HEK293 (cell line): ENCODE measurements around the gene EXOSC2.

Source experiments
- CTCF ChIA-PET: fragments of 350-600 bp; formaldehyde crosslinking; extraction: SDS; loops from one replicate; lab custom pipeline; 2021; ENCODE audit warnings: antibody characterized with exemption; lab: Yijun Ruan, JAX
- POLR2A ChIA-PET: fragments of 300-600 bp; formaldehyde crosslinking; extraction: SDS; loops from one replicate; lab custom pipeline; 2020; ENCODE audit warnings: antibody characterized with exemption, inconsistent platforms; lab: Yijun Ruan, JAX
- H3K27ac ChIP-seq: fragments of 200-500 bp; sonication (Bioruptor generic); 2 replicates; pipeline ENCODE4 v1.5.1; 2014; ENCODE audit warnings: low read depth, low read length, control low read depth, inconsistent platforms; ENCODE audit errors: extremely low read depth
- H3K36me3 ChIP-seq, 2 experiments: fragments of 200-500 bp in 1 of 2; sonication (Bioruptor generic) in 1 of 2; 1 replicate in 1 of 2; 2 replicates in 1 of 2; pipeline ENCODE4 v1.5.1; 2014 to 2017; ENCODE audit warnings: inconsistent platforms in 2 of 2, low read length in 2 of 2; ENCODE audit not compliant: control insufficient read depth in 2 of 2, insufficient read depth in 1 of 2
- H3K4me1 ChIP-seq: fragments of 200-500 bp; sonication (Bioruptor generic); 2 replicates; pipeline ENCODE4 v1.5.1; 2014; ENCODE audit warnings: mild to moderate bottlenecking, low read length, inconsistent platforms; ENCODE audit not compliant: control insufficient read depth, insufficient read depth
- H3K4me3 ChIP-seq: 2 replicates; pipeline ENCODE4 v1.5.1; 2011; ENCODE audit warnings: low read depth, mild to moderate bottlenecking, control low read depth, low read length, moderate library complexity
- H3K9me3 ChIP-seq: fragments of 200-500 bp; sonication (Bioruptor generic); 2 replicates; pipeline ENCODE4 v1.5.1; 2014; ENCODE audit warnings: low read depth, low read length, inconsistent platforms; ENCODE audit not compliant: control insufficient read depth, insufficient read depth
- KLF1 ChIP-seq: fragments of 450-650 bp; formaldehyde crosslinking; IDR thresholded peaks from 2 replicates; pipeline ENCODE4 v1.5.1; 2016; ENCODE audit warnings: missing biosample characterization, missing genetic modification characterization
- SCRT2 ChIP-seq: fragments of 450-650 bp; formaldehyde crosslinking; IDR thresholded peaks from 2 replicates; pipeline ENCODE4 v1.5.1; 2016; ENCODE audit warnings: missing biosample characterization, missing genetic modification characterization
- ZNF184 ChIP-seq: fragments of 450-650 bp; IDR thresholded peaks from 2 replicates; pipeline ENCODE4 v1.5.1; 2018; ENCODE audit warnings: missing biosample characterization, mild to moderate bottlenecking, missing genetic modification characterization
- ZNF426 ChIP-seq: fragments of 450-650 bp; formaldehyde crosslinking; IDR thresholded peaks from 2 replicates; pipeline ENCODE4 v1.5.1; 2017; ENCODE audit warnings: missing biosample characterization, missing genetic modification characterization, mild to moderate bottlenecking, inconsistent platforms, moderate library complexity
- ZNF473 ChIP-seq: fragments of 450-650 bp; formaldehyde crosslinking; IDR thresholded peaks from 2 replicates; pipeline ENCODE4 v1.5.1; 2017; ENCODE audit warnings: missing biosample characterization, missing genetic modification characterization
- ZNF768 ChIP-seq: fragments of 450-650 bp; formaldehyde crosslinking; IDR thresholded peaks from 2 replicates; pipeline ENCODE4 v1.5.1; 2018; ENCODE audit warnings: missing biosample characterization, mild to moderate bottlenecking, missing genetic modification characterization
- ZNF777 ChIP-seq: fragments of 450-650 bp; formaldehyde crosslinking; IDR thresholded peaks from 2 replicates; pipeline ENCODE4 v1.5.1; 2017; ENCODE audit warnings: missing biosample characterization, missing genetic modification characterization, borderline replicate concordance
- TF ChIP-seq, protein P1 (sequence below): fragments of 450-650 bp; formaldehyde crosslinking; IDR thresholded peaks from 2 replicates; pipeline ENCODE4 v1.5.1; 2016; ENCODE audit warnings: missing biosample characterization, missing genetic modification characterization

The EXOSC2 gene

GRCh38 chr9:130751631-130752355 is 58.2 kb downstream of the EXOSC2 start:
- no peaks in the 10 kb centered on the region for H3K4me1 ChIP-seq
- CTCF ChIA-PET: interaction anchor here (0.6 to 5.8 kb wide), 6 partner anchors 19 to 118 kb away, joined by 3 to 29 read pairs (median 4); no protein-coding TSS in a partner anchor
- no peak overlapping the region for H3K4me3 ChIP-seq
- H3K27ac ChIP-seq: no peak overlapping the region
- no peaks in the 10 kb centered on the region for H3K9me3 ChIP-seq
- TF ChIP-seq ZNF184: no peak
- TF ChIP-seq ZNF473 (tag by site-specific recombination): no peak
- no peak for TF ChIP-seq ZNF426 (tag by site-specific recombination)
- TF ChIP-seq, protein P1, sequence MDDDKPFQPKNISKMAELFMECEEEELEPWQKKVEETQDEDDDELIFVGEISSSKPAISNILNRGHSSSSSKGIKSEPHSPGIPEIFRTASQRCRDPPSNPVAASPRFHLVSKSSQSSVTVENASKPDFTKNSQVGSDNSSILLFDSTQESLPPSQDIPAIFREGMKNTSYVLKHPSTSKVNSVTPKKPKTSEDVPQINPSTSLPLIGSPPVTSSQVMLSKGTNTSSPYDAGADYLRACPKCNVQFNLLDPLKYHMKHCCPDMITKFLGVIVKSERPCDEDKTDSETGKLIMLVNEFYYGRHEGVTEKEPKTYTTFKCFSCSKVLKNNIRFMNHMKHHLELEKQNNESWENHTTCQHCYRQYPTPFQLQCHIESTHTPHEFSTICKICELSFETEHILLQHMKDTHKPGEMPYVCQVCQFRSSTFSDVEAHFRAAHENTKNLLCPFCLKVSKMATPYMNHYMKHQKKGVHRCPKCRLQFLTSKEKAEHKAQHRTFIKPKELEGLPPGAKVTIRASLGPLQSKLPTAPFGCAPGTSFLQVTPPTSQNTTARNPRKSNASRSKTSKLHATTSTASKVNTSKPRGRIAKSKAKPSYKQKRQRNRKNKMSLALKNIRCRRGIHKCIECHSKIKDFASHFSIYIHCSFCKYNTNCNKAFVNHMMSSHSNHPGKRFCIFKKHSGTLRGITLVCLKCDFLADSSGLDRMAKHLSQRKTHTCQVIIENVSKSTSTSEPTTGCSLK (tag by site-specific recombination): no peak
- TF ChIP-seq ZNF777 (tag by site-specific recombination): no peak
- peak; percentile 48; the same call in 1 of the 2 replicates for TF ChIP-seq SCRT2
- no peak for TF ChIP-seq ZNF768 (tag by site-specific recombination)
- TF ChIP-seq KLF1: no peak
- POLR2A ChIA-PET: interaction anchor here (0.7 kb wide), 1 partner anchor 398 kb away, joined by 4 read pairs; no protein-coding TSS in a partner anchor
- H3K36me3 ChIP-seq: no peaks in the 10 kb centered on the region
